RWPE1 (cell line): ENCODE measurements around the gene MTNR1B.

Source experiments
- CTCF ChIA-PET: fragments of 350-600 bp; sonication (Branson Sonifier 250); formaldehyde crosslinking; extraction: SDS; loops from one replicate; lab custom pipeline; 2021; lab: Yijun Ruan, JAX
- POLR2A ChIA-PET: fragments of 400-600 bp; formaldehyde crosslinking; extraction: SDS; loops from one replicate; lab custom pipeline; 2020; ENCODE audit warnings: antibody characterized with exemption; ENCODE audit not compliant: low non-redundant PET; lab: Yijun Ruan, JAX
- DNase-seq: peaks from one replicate; pipeline ENCODE4 v3.0.0; 2012; ENCODE audit warnings: low spot score
- H3K27ac ChIP-seq: fragments of 450-650 bp; 2 replicates; pipeline ENCODE4 v1.5.1; 2017
- CTCF ChIP-seq: fragments of 450-650 bp; conservative IDR thresholded peaks from 2 replicates; pipeline ENCODE4 v1.5.1; 2017; ENCODE audit warnings: low read depth, mild to moderate bottlenecking

Gene MTNR1B

DNA sequence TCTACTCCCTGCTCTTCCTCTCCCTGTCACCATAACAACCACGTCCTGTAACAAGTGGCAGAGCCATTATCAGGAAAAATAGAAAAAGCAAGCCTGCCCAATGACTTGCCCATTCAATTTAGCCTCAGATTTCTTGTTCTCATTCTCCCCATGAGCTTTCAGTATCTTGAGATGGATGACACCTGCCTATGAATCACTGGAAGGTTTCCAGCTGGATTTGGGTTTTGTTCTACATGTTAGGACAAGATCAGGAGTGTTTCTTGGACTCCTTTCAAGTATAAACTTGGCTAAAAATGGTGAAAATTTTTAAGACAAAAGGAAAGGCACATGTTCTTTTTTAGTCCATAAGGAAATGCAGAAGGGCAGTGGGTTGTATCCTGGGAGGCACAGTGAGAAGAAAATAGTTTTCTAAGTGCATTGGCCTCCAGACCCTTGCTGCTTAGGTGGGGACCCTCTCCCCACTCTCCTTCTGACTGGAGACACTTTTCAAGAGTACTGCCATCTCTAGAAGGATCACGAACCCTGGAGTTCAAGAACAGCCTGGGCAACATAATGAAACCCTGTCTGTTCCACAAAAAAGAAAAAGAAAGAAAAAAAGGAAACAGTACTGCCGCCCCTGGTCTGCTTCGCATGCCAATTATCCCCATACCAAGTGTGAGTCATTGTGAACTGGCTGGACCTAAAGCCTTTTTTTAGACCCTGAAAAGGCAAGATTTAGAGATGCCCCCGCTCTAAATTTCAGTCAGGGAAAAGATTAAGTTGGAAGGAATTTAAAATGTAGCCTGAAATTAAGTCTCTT, 51.0 kb downstream of the MTNR1B start:
- H3K27ac ChIP-seq, result peak overlapping the region; percentile 20
- peak; percentile 82 for DNase-seq
- ChIA-PET POLR2A (no interaction called here), CTCF (interaction anchor here (0.7 kb wide), 1 partner anchor 22 kb away, joined by 4 read pairs; no protein-coding TSS in a partner anchor)
- no peak for TF ChIP-seq CTCF

DNA sequence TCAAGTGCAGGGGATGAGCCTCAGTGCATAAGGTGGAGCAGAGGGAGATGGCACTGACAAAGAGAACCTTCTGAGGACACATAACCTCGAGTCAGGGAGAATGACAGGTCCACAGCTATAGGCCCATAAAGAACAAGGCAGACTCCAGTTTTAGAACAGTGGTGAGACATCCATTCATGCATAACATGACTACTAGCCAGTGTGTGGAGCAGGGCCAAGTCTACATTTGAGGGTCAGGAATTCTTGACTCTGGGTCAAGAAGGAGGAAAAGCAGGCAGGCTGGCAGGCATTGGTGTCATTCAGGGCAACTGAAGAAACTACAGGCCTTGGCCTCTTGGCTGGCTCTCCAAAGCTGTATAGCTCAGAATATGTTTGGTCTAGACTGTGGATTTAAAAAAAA, 54.9 kb downstream of the MTNR1B start:
- no peak for DNase-seq
- H3K27ac ChIP-seq, result no peak overlapping the region
- no peak for TF ChIP-seq CTCF
- CTCF ChIA-PET, result no interaction called here
- POLR2A ChIA-PET, result no interaction called here

DNA sequence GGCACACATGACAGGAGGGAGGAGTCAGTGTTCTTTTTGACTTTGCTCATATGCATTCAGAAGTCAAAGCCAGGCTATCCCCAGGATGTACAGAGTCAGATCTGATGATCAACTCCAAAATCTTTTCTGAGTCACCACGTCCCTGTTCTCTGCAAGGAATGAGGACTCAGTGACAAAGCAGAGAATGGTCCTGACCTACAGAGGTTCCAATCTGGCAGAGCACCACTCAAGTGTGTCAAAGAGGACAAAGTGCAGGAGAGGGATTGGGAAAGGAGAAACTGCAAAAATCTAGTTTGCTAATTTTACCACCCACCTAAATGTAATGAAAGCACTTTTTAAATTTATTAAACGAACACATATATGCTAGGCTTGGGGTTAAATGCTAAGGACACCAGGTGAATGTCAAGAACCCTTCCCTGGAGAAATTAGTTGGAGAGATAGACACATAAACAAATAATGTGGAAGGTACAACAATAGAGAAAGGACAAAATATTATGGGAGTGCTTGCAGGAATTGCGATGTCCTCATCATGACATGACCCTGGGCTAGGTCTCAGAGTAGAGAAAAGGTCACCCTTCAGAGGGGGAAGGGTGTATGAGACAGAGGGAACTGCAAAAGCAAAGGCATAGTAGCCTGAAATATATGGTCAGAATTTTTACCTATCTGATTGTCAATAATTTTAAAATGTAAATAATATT, 56.3 kb downstream of the MTNR1B start:
- DNase-seq, result no peak
- ChIA-PET CTCF (no interaction called here), POLR2A (no interaction called here)
- no peak for TF ChIP-seq CTCF
- no peak overlapping the region for H3K27ac ChIP-seq

DNA sequence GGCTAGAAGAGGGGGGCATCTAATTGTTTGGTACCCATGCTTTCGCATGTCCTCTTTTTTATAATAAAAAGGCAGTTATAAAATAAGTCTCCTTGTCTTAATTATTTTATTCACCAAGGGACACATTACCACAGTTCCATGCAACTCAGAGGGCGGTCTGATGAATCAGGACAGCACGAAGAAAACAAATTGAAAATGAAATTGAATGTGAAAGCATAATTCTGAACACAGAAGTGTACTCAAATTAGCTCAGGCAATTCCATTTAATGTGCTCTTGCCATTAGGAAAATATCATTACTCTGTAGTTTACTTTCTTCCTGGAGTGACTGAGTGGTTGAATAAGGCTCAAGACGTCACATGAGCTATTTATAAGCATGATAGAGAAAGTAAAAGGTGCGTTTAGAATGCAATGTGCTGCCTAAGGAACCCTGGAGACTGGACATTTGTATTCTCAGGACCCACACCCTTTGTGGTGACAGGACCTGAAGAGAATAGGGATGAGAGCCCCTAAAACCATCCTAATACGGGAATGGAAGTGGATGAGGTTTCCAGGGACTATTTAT, 59.6 kb downstream of the MTNR1B start:
- CTCF ChIA-PET, result no interaction called here
- TF ChIP-seq CTCF, result no peak
- DNase-seq, result no peak
- H3K27ac ChIP-seq, result no peak overlapping the region
- POLR2A ChIA-PET, result no interaction called here

DNA sequence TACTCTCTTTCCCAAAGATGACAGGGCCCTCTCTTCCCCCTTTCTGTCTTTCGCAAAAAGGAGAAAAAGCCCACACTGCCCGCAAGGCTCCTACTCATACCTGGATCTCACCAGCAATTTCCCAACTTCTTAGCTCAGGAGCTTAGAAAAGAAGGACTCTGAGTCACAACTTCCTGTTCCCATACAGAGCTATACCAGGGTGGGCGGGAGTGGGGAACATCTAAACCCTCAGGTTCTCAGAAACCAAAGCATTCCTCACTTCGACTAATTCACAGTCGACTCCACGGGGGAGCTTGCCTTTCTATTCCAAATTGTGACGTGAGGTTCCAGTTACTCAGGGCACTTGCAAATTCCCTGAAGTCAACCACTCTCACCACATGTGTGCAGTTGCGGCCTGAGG, 61.9 kb downstream of the MTNR1B start:
- ChIA-PET CTCF (no interaction called here), POLR2A (no interaction called here)
- H3K27ac ChIP-seq, result peak overlapping the region; percentile 16; the same call in 1 of the 2 replicates
- peak; percentile 27 for DNase-seq
- TF ChIP-seq CTCF, result no peak
